CD8-positive, alpha-beta memory T cell (primary cell): ENCODE results near the gene ERAP2. TPM values are rescaled to one million over a fixed set of nuclear protein-coding genes. Genes with fewer than 3 reads are reported as not detected.

ENCODE experiments used
- CTCF ChIA-PET: fragments of 350-600 bp; sonication (Branson Sonifier 250); formaldehyde crosslinking; loops from one replicate; lab custom pipeline; 2021; ENCODE audit warnings: antibody characterized with exemption; lab: Charles Lee
- POLR2A ChIA-PET: fragments of 350-600 bp; sonication (Branson Sonifier 250); formaldehyde crosslinking; loops from one replicate; lab custom pipeline; 2021; ENCODE audit warnings: antibody characterized with exemption; lab: Charles Lee
- DNase-seq, 5 donors: peaks; one replicate each; pipeline versions ENCODE4 v3.0.0 to v3.0.0-alpha.2; 2020 to 2022; ENCODE audit warnings: mixed read lengths in 1 of 5
- H3K27ac ChIP-seq: one replicate; pipeline ENCODE4 v1.7.0; 2013; ENCODE audit warnings: low read depth, mild to moderate bottlenecking, low read length, moderate library complexity
- H3K27me3 ChIP-seq: 2 replicates; pipeline ENCODE4 v1.7.0; 2013; ENCODE audit warnings: low read length, mild to moderate bottlenecking; ENCODE audit not compliant: insufficient read depth, poor library complexity, severe bottlenecking
- H3K36me3 ChIP-seq: 2 replicates; pipeline ENCODE4 v1.7.0; 2013; ENCODE audit warnings: mild to moderate bottlenecking, low read length, moderate library complexity; ENCODE audit not compliant: insufficient read depth
- H3K4me1 ChIP-seq: 2 replicates; pipeline ENCODE4 v1.7.0; 2013; ENCODE audit warnings: mild to moderate bottlenecking, low read length, moderate library complexity; ENCODE audit not compliant: insufficient read depth
- H3K4me3 ChIP-seq: 2 replicates; pipeline ENCODE4 v1.7.0; 2013; ENCODE audit warnings: mild to moderate bottlenecking, low read length
- H3K9me3 ChIP-seq: 2 replicates; pipeline ENCODE4 v1.7.0; 2013; ENCODE audit warnings: mild to moderate bottlenecking, low read length
- H3K27ac Mint-ChIP-seq, 8 donors: one replicate each; pipeline ENCODE4 v1.8.0; 2020 to 2021; ENCODE audit warnings: mixed read lengths in 8 of 8, mild to moderate bottlenecking in 6 of 8, inconsistent platforms in 3 of 8, moderate library complexity in 3 of 8
- H3K27me3 Mint-ChIP-seq, 2 donors: one replicate each; pipeline ENCODE4 v1.8.0; 2020 to 2021; ENCODE audit warnings: mixed read lengths in 2 of 2, mild to moderate bottlenecking in 1 of 2, moderate library complexity in 1 of 2
- H3K36me3 Mint-ChIP-seq, 3 donors: one replicate each; pipeline ENCODE4 v1.8.0; 2020 to 2021; ENCODE audit warnings: mixed read lengths in 3 of 3, inconsistent platforms in 1 of 3, mild to moderate bottlenecking in 1 of 3
- H3K4me1 Mint-ChIP-seq, 3 donors: one replicate each; pipeline ENCODE4 v1.8.0; 2020 to 2021; ENCODE audit warnings: mixed read lengths in 3 of 3, inconsistent platforms in 1 of 3, mild to moderate bottlenecking in 1 of 3
- H3K4me3 Mint-ChIP-seq, 7 donors: one replicate each; pipeline ENCODE4 v1.8.0; 2020 to 2021; ENCODE audit warnings: mixed read lengths in 7 of 7, mild to moderate bottlenecking in 6 of 7, moderate library complexity in 4 of 7, inconsistent platforms in 2 of 7
- H3K9me3 Mint-ChIP-seq, 5 donors: one replicate each; pipeline ENCODE4 v1.8.0; 2020 to 2022; ENCODE audit warnings: mixed read lengths in 5 of 5, mild to moderate bottlenecking in 3 of 5, moderate library complexity in 2 of 5, inconsistent platforms in 1 of 5
- polyA plus RNA-seq: library from polyadenylated mRNA; unstranded; fragments of 300-500 nt; fragmentation: Illumina TruSeq; gene quantifications from one replicate; pipeline ENCODE4 v1.2.3, GENCODE V29; 2021
- total RNA-seq, 2 experiments: library from RNA; stranded (reverse); gene quantifications; one replicate each; pipeline ENCODE4 v1.2.3, GENCODE V29; 2021

The ERAP2 gene
- total and polyA plus RNA-seq, 3 experiments from 2014 or later = 37.0 to 128 (median 41.4) TPM

- H3K4me1 Mint-ChIP-seq = no peaks in the 10 kb centered on the region
- POLR2A ChIA-PET = no interaction called here
- CTCF ChIA-PET = interaction anchor here (0.5 kb wide), 1 partner anchor 102 kb away, joined by 3 read pairs; no protein-coding TSS in a partner anchor
- no peaks in the 10 kb centered on the region for H3K9me3 Mint-ChIP-seq
- Histone ChIP-seq H3K27ac (no peak overlapping the region), H3K9me3 (no peaks in the 10 kb centered on the region), H3K4me1 (no peaks in the 10 kb centered on the region), H3K27me3 (no peaks in the 10 kb centered on the region), H3K4me3 (no peak overlapping the region), H3K36me3 (no peaks in the 10 kb centered on the region)
- no peak overlapping the region for H3K4me3 Mint-ChIP-seq
- H3K36me3 Mint-ChIP-seq = peaks cover 0 to 1% (median 0%) of the 10 kb centered on the region in 3 donors
- DNase-seq = no peak
- H3K27me3 Mint-ChIP-seq = peaks cover 0 to 2% of the 10 kb centered on the region in 2 donors
- no peak overlapping the region for H3K27ac Mint-ChIP-seq
Measured at GRCh38 chr5:96855031-96855872, 21.0 kb upstream of the ERAP2 start.

- Histone ChIP-seq H3K27ac (no peak overlapping the region), H3K36me3 (no peaks in the 10 kb centered on the region), H3K4me1 (no peaks in the 10 kb centered on the region), H3K9me3 (no peaks in the 10 kb centered on the region), H3K27me3 (no peaks in the 10 kb centered on the region), H3K4me3 (no peak overlapping the region)
- ChIA-PET CTCF (interaction anchor here (1.0 to 2.1 kb wide), 3 partner anchors 12 to 242 kb away, joined by 3 to 5 read pairs (median 5); no protein-coding TSS in a partner anchor), POLR2A (no interaction called here)
- DNase-seq = no peak
- H3K9me3 Mint-ChIP-seq = no peaks in the 10 kb centered on the region
- H3K27ac Mint-ChIP-seq = no peak overlapping the region
- no peak overlapping the region for H3K4me3 Mint-ChIP-seq
- H3K36me3 Mint-ChIP-seq = peaks cover 0 to 1% (median 0%) of the 10 kb centered on the region in 3 donors
- H3K27me3 Mint-ChIP-seq = peaks cover 0 to 2% of the 10 kb centered on the region in 2 donors
- no peaks in the 10 kb centered on the region for H3K4me1 Mint-ChIP-seq
Measured at GRCh38 chr5:96856371-96856770, 19.9 kb upstream of the ERAP2 start.

GRCh38 chr5:96857454-96857853 lies 18.8 kb upstream of the ERAP2 start:
- Histone ChIP-seq H3K9me3 (no peaks in the 10 kb centered on the region), H3K4me1 (no peaks in the 10 kb centered on the region), H3K27ac (no peak overlapping the region), H3K4me3 (no peak overlapping the region), H3K36me3 (no peaks in the 10 kb centered on the region), H3K27me3 (no peaks in the 10 kb centered on the region)
- ChIA-PET CTCF (interaction anchor here (1.2 to 2.1 kb wide), 4 partner anchors 11 to 67 kb away, joined by 3 to 5 read pairs (median 4); no protein-coding TSS in a partner anchor), POLR2A (no interaction called here)
- no peak for DNase-seq
- Mint-ChIP-seq H3K36me3 (peaks cover 0 to 1% (median 0%) of the 10 kb centered on the region in 3 donors), H3K9me3 (no peaks in the 10 kb centered on the region), H3K4me1 (no peaks in the 10 kb centered on the region), H3K4me3 (no peak overlapping the region), H3K27me3 (peaks cover 0 to 2% of the 10 kb centered on the region in 2 donors), H3K27ac (no peak overlapping the region)

- Mint-ChIP-seq H3K9me3 (no peaks in the 10 kb centered on the region), H3K27me3 (peaks cover 0 to 2% of the 10 kb centered on the region in 2 donors), H3K4me3 (no peak overlapping the region), H3K27ac (no peak overlapping the region), H3K36me3 (peaks cover 0 to 1% (median 0%) of the 10 kb centered on the region in 3 donors), H3K4me1 (no peaks in the 10 kb centered on the region)
- no peak overlapping the region for H3K27ac ChIP-seq
- ChIA-PET POLR2A (no interaction called here), CTCF (interaction anchor here (1.2 to 2.1 kb wide), 4 partner anchors 11 to 67 kb away, joined by 3 to 5 read pairs (median 4); no protein-coding TSS in a partner anchor)
- H3K4me1 ChIP-seq = no peaks in the 10 kb centered on the region
- DNase-seq = no peak
- no peaks in the 10 kb centered on the region for H3K9me3 ChIP-seq
- H3K4me3 ChIP-seq = no peak overlapping the region
- no peaks in the 10 kb centered on the region for H3K27me3 ChIP-seq
- no peaks in the 10 kb centered on the region for H3K36me3 ChIP-seq
Measured at GRCh38 chr5:96857924-96858323, 18.4 kb upstream of the ERAP2 start.

- H3K36me3 ChIP-seq = no peaks in the 10 kb centered on the region
- POLR2A ChIA-PET = no interaction called here
- Mint-ChIP-seq H3K27me3 (peaks cover 0 to 3% of the 10 kb centered on the region in 2 donors), H3K9me3 (no peaks in the 10 kb centered on the region), H3K36me3 (no peaks in the 10 kb centered on the region), H3K27ac (no peak overlapping the region), H3K4me3 (no peak overlapping the region), H3K4me1 (no peaks in the 10 kb centered on the region)
- CTCF ChIA-PET = no interaction called here
- H3K9me3 ChIP-seq = no peaks in the 10 kb centered on the region
- H3K4me3 ChIP-seq = no peak overlapping the region
- H3K27ac ChIP-seq = no peak overlapping the region
- DNase-seq = no peak
- H3K27me3 ChIP-seq = no peaks in the 10 kb centered on the region
- no peaks in the 10 kb centered on the region for H3K4me1 ChIP-seq
Measured at GRCh38 chr5:96859375-96859774, 16.9 kb upstream of the ERAP2 start.

GRCh38 chr5:96861076-96861475 lies 15.2 kb upstream of the ERAP2 start:
- ChIA-PET CTCF (interaction anchor here (1.4 to 1.5 kb wide), 2 partner anchors 8 to 53 kb away, joined by 3 to 4 read pairs; partner anchors contain the start of gene ERAP1), POLR2A (no interaction called here)
- no peak overlapping the region for H3K27ac Mint-ChIP-seq
- no peak overlapping the region for H3K4me3 ChIP-seq
- H3K4me1 ChIP-seq = no peaks in the 10 kb centered on the region
- no peaks in the 10 kb centered on the region for H3K27me3 ChIP-seq
- no peaks in the 10 kb centered on the region for H3K9me3 Mint-ChIP-seq
- no peaks in the 10 kb centered on the region for H3K9me3 ChIP-seq
- DNase-seq = no peak
- no peaks in the 10 kb centered on the region for H3K36me3 Mint-ChIP-seq
- peaks cover 0 to 3% of the 10 kb centered on the region in 2 donors for H3K27me3 Mint-ChIP-seq
- no peak overlapping the region for H3K4me3 Mint-ChIP-seq
- no peaks in the 10 kb centered on the region for H3K36me3 ChIP-seq
- no peak overlapping the region for H3K27ac ChIP-seq
- H3K4me1 Mint-ChIP-seq = no peaks in the 10 kb centered on the region

- Histone ChIP-seq H3K27me3 (no peaks in the 10 kb centered on the region), H3K9me3 (no peaks in the 10 kb centered on the region), H3K27ac (no peak overlapping the region), H3K36me3 (no peaks in the 10 kb centered on the region), H3K4me1 (no peaks in the 10 kb centered on the region), H3K4me3 (no peak overlapping the region)
- Mint-ChIP-seq H3K27ac (no peak overlapping the region), H3K9me3 (no peaks in the 10 kb centered on the region), H3K36me3 (peaks cover 0 to 3% (median 0%) of the 10 kb centered on the region in 3 donors), H3K4me1 (no peaks in the 10 kb centered on the region), H3K4me3 (no peak overlapping the region), H3K27me3 (peaks cover 0 to 8% of the 10 kb centered on the region in 2 donors)
- no peak for DNase-seq
- POLR2A ChIA-PET = no interaction called here
- CTCF ChIA-PET = no interaction called here
Measured at GRCh38 chr5:96863114-96863513, 13.2 kb upstream of the ERAP2 start.

GRCh38 chr5:96863949-96864584 lies 12.2 kb upstream of the ERAP2 start:
- peaks cover 0 to 8% of the 10 kb centered on the region in 2 donors for H3K27me3 Mint-ChIP-seq
- no peak overlapping the region for H3K27ac Mint-ChIP-seq
- DNase-seq = no peak
- ChIA-PET POLR2A (no interaction called here), CTCF (interaction anchor here (1.4 to 6.9 kb wide), 2 partner anchors 11 to 300 kb away, joined by 5 to 130 read pairs; no protein-coding TSS in a partner anchor)
- H3K4me1 Mint-ChIP-seq = peaks cover 4 to 5% (median 5%) of the 10 kb centered on the region in 3 donors
- H3K4me3 ChIP-seq = no peak overlapping the region
- H3K27me3 ChIP-seq = no peaks in the 10 kb centered on the region
- H3K36me3 Mint-ChIP-seq = peaks cover 0 to 3% (median 0%) of the 10 kb centered on the region in 3 donors
- H3K9me3 ChIP-seq = no peaks in the 10 kb centered on the region
- no peak overlapping the region for H3K27ac ChIP-seq
- peaks cover 2% of the 10 kb centered on the region for H3K4me1 ChIP-seq
- H3K36me3 ChIP-seq = no peaks in the 10 kb centered on the region
- no peaks in the 10 kb centered on the region for H3K9me3 Mint-ChIP-seq
- H3K4me3 Mint-ChIP-seq = no peak overlapping the region
